Measurements from ENCODE around the gene FITM1. TPM values are rescaled to one million over a fixed set of nuclear protein-coding genes. Genes with fewer than 3 reads are reported as not detected.

Gene FITM1
- total RNA-seq, 3 donors from 2014 or later (not counting 1 experiment from before 2014, with no cell fraction given): 0.80 to 2.8 (median 2.3) TPM

DNA sequence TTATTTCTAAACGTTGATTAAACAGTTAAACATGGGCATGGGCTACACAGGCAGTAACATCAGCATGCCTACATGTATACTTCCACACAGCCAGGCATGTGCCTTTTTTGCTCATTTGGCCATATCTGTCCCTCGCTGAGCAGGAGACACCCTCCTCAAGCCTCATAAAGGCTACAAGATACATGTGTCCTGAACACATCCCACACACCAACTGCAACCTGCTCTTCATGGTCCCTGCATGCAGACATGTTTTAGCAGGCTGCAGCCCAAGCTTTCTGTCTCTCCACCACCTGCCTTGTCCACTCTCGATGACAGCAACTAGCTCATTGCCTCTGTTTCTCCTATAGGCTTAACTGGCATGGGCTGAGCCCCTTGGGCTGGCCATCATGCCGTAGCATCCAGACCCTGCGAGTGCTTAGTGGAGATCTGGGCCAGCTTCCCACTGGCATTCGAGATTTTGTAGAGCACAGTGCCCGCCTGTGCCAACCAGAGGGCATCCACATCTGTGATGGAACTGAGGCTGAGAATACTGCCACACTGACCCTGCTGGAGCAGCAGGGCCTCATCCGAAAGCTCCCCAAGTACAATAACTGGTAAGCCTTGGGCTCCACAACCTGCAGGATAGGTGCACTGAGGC lies 33.8 kb upstream of the FITM1 start:
- no peaks in the 10 kb centered on the region for H3K36me3 Mint-ChIP-seq
- peak overlapping the region; percentile 22 for H3K4me3 Mint-ChIP-seq
- DNase-seq (no peak), ATAC-seq (no peak)
- H3K9me3 Mint-ChIP-seq: no peaks in the 10 kb centered on the region
- TF ChIP-seq, protein P1, sequence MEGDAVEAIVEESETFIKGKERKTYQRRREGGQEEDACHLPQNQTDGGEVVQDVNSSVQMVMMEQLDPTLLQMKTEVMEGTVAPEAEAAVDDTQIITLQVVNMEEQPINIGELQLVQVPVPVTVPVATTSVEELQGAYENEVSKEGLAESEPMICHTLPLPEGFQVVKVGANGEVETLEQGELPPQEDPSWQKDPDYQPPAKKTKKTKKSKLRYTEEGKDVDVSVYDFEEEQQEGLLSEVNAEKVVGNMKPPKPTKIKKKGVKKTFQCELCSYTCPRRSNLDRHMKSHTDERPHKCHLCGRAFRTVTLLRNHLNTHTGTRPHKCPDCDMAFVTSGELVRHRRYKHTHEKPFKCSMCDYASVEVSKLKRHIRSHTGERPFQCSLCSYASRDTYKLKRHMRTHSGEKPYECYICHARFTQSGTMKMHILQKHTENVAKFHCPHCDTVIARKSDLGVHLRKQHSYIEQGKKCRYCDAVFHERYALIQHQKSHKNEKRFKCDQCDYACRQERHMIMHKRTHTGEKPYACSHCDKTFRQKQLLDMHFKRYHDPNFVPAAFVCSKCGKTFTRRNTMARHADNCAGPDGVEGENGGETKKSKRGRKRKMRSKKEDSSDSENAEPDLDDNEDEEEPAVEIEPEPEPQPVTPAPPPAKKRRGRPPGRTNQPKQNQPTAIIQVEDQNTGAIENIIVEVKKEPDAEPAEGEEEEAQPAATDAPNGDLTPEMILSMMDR (IDR thresholded peaks at IDR 0.05): no peak
- intact Hi-C loops (cut with micrococcal nuclease): no loop called here
- H3K4me1 Mint-ChIP-seq: peaks cover 20 to 33% of the 10 kb centered on the region in 2 donors
- peak overlapping the region in 1 of 2 donors; percentile 56 for H3K27ac Mint-ChIP-seq
- Histone ChIP-seq H3K9me3 (ENCODE audit: control insufficient read depth, insufficient read depth, low read length) (no peaks in the 10 kb centered on the region), H3K27ac (ENCODE audit: low read length) (no peak overlapping the region), H3K27me3 (ENCODE audit: control insufficient read depth, insufficient read depth, low read length) (no peaks in the 10 kb centered on the region), H3K36me3 (ENCODE audit: control insufficient read depth, insufficient read depth, low read length) (peaks cover 10% of the 10 kb centered on the region), H3K4me3 (ENCODE audit: low read length) (no peak overlapping the region), H3K4me1 (ENCODE audit: control insufficient read depth, insufficient read depth, low read length) (peaks cover 22% of the 10 kb centered on the region)
- 97% methylated on average over 8 of the region's 8 CpGs for WGBS (ENCODE audit: insufficient coverage)
- no peaks in the 10 kb centered on the region for H3K27me3 Mint-ChIP-seq (ENCODE audit: low read depth in 2 of 2)

DNA sequence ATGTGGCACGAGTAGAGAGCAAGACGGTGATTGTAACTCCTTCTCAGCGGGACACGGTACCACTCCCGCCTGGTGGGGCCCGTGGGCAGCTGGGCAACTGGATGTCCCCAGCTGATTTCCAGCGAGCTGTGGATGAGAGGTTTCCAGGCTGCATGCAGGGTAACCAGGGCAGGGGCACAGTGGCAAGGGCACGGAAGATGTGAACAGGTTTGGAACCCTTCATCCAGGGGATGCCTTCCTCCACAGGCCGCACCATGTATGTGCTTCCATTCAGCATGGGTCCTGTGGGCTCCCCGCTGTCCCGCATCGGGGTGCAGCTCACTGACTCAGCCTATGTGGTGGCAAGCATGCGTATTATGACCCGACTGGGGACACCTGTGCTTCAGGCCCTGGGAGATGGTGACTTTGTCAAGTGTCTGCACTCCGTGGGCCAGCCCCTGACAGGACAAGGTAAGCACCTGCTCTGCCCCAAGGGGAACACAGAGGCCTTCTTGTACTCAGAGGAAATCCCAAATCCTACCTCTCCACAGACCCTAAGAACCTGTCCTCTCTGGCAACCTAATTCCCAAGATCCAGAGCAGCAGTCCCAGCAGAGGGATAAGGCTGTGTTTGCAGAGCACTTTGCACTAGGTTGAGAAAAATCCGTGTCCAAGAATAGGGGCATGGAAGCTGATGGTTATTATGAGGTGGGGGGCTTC lies 32.1 kb upstream of the FITM1 start:
- no peak overlapping the region for H3K27ac ChIP-seq (ENCODE audit: low read length)
- 96% methylated on average over 16 of the region's 16 CpGs for WGBS (ENCODE audit: insufficient coverage)
- peaks cover 13% of the 10 kb centered on the region for H3K36me3 ChIP-seq (ENCODE audit: control insufficient read depth, insufficient read depth, low read length)
- H3K4me1 ChIP-seq (ENCODE audit: control insufficient read depth, insufficient read depth, low read length): peaks cover 20% of the 10 kb centered on the region
- Mint-ChIP-seq H3K27ac (no peak overlapping the region), H3K4me1 (peaks cover 17 to 27% of the 10 kb centered on the region in 2 donors), H3K27me3 (ENCODE audit: low read depth in 2 of 2) (no peaks in the 10 kb centered on the region), H3K36me3 (no peaks in the 10 kb centered on the region), H3K9me3 (no peaks in the 10 kb centered on the region), H3K4me3 (no peak overlapping the region)
- no peak overlapping the region for H3K4me3 ChIP-seq (ENCODE audit: low read length)
- no peaks in the 10 kb centered on the region for H3K9me3 ChIP-seq (ENCODE audit: control insufficient read depth, insufficient read depth, low read length)
- no peaks in the 10 kb centered on the region for H3K27me3 ChIP-seq (ENCODE audit: control insufficient read depth, insufficient read depth, low read length)
- DNase-seq: no peak
- no peak for ATAC-seq
- TF ChIP-seq, protein P1 (IDR thresholded peaks at IDR 0.05): no peak
- intact Hi-C loops (cut with micrococcal nuclease): no loop called here

DNA sequence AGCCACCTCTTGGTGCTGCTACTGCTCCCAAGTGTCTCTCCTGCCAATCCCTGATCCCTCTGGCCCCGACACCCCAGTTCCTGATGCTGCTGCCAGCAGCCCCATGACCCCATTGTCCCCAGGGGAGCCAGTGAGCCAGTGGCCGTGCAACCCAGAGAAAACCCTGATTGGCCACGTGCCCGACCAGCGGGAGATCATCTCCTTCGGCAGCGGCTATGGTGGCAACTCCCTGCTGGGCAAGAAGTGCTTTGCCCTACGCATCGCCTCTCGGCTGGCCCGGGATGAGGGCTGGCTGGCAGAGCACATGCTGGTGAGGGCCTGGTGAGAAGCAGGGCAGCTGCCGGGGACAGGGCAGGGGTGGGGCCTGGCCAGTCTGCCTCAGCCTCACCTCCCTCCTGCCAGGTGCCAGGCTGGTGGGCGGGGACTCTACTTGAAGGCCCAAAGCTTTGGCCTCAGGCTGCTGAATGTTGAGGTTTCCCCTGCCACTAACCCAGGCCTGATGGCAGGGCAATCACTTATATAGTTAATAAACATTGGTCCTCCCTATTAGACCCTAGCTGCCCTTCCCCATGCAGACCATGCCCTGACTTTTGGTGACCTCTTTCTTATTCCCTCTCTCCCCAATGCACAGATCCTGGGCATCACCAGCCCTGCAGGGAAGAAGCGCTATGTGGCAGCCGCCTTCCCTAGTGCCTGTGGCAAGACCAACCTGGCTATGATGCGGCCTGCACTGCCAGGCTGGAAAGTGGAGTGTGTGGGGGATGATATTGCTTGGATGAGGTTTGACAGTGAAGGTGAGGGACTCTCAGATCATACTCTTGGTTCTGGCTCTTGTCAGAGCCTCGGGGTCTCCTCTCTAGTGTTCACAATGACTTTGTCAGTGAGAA lies 31.3 kb upstream of the FITM1 start:
- Mint-ChIP-seq H3K27me3 (ENCODE audit: low read depth in 2 of 2) (no peaks in the 10 kb centered on the region), H3K4me3 (no peak overlapping the region), H3K9me3 (no peaks in the 10 kb centered on the region), H3K4me1 (peaks cover 14 to 23% of the 10 kb centered on the region in 2 donors), H3K27ac (no peak overlapping the region), H3K36me3 (peaks cover 2% of the 10 kb centered on the region)
- peaks cover 15% of the 10 kb centered on the region for H3K4me1 ChIP-seq (ENCODE audit: control insufficient read depth, insufficient read depth, low read length)
- ATAC-seq: no peak
- 95% methylated on average over 17 of the region's 17 CpGs for WGBS (ENCODE audit: insufficient coverage)
- no peak for DNase-seq
- no peaks in the 10 kb centered on the region for H3K9me3 ChIP-seq (ENCODE audit: control insufficient read depth, insufficient read depth, low read length)
- peaks cover 17% of the 10 kb centered on the region for H3K36me3 ChIP-seq (ENCODE audit: control insufficient read depth, insufficient read depth, low read length)
- TF ChIP-seq, protein P1 (IDR thresholded peaks at IDR 0.05): no peak
- H3K4me3 ChIP-seq (ENCODE audit: low read length): no peak overlapping the region
- intact Hi-C loops (cut with micrococcal nuclease): no loop called here
- H3K27ac ChIP-seq (ENCODE audit: low read length): no peak overlapping the region
- no peaks in the 10 kb centered on the region for H3K27me3 ChIP-seq (ENCODE audit: control insufficient read depth, insufficient read depth, low read length)

Measured in natural killer cell (primary cell).